GM12878 (cell line): Measurements from ENCODE around the gene SDCCAG8. TPM values are rescaled to one million over a fixed set of nuclear protein-coding genes. Genes with fewer than 3 reads are reported as not detected.

ENCODE experiments used
- ATAC-seq: fragments of 200-7000 bp; cut with Tn5 transposase; 3 replicates; pipeline ENCODE4 v1.9.1; 2020; ENCODE audit warnings: mild to moderate bottlenecking, moderate library complexity
- BruUV-seq: library from RNA; stranded (reverse); fragments of 400-500 nt; replicated peaks from 2 replicates; lab custom pipeline; 2021; lab: Mats Ljungman, UMichigan
- CTCF ChIA-PET: fragments of 300-600 bp; sonication (Branson Sonifier 250); formaldehyde crosslinking; extraction: SDS; loops from one replicate; lab custom pipeline; 2021; ENCODE audit warnings: inconsistent platforms; lab: Yijun Ruan, JAX
- POLR2A ChIA-PET: fragments of 350-600 bp; formaldehyde crosslinking; extraction: SDS; loops from one replicate; lab custom pipeline; 2021; ENCODE audit warnings: inconsistent platforms; lab: Charles Lee
- RAD21 ChIA-PET: fragments of 300-600 bp; sonication (Branson Sonifier 250); formaldehyde crosslinking; loops from one replicate; lab custom pipeline; 2023; ENCODE audit warnings: antibody characterized with exemption; ENCODE audit not compliant: unreplicated experiment; lab: Charles Lee
- SMC1A ChIA-PET: fragments of 300-600 bp; sonication (Branson Sonifier 250); formaldehyde crosslinking; loops from one replicate; lab custom pipeline; 2023; ENCODE audit not compliant: unreplicated experiment, uncharacterized antibody; lab: Charles Lee
- DNase-seq: peaks from one replicate; pipeline ENCODE4 v3.0.0-alpha.2; 2011; ENCODE audit warnings: low read depth, low spot score
- FAIRE-seq: peaks from 3 replicates; lab custom pipeline; 2011; peaks lifted over from hg19 to GRCh38; lab: Jason Lieb, UNC
- H2AFZ ChIP-seq: 2 replicates; pipeline ENCODE4 v1.6.0; 2011; ENCODE audit warnings: low read depth, low read length, control low read depth; ENCODE audit not compliant: control insufficient read depth
- H3K27ac ChIP-seq: 2 replicates; pipeline ENCODE4 v1.5.1; 2011; ENCODE audit warnings: control low read depth; ENCODE audit not compliant: control insufficient read depth, insufficient read depth
- H3K27me3 ChIP-seq, 2 experiments: replicated peaks in 1 of 2; 2 replicates each; pipeline versions ENCODE4 v1.6.0 to v1.6.1; 2011; ENCODE audit warnings: low read length in 1 of 2; ENCODE audit not compliant: control insufficient read depth in 2 of 2, insufficient read depth in 2 of 2
- H3K36me3 ChIP-seq, 2 experiments: 2 replicates each; pipeline ENCODE4 v1.5.1; 2011; ENCODE audit warnings: low read length in 1 of 2; ENCODE audit not compliant: control insufficient read depth in 2 of 2, insufficient read depth in 2 of 2
- H3K4me1 ChIP-seq: 2 replicates; pipeline ENCODE4 v1.6.1; 2011; ENCODE audit warnings: mild to moderate bottlenecking, low read length, moderate library complexity, mixed read lengths; ENCODE audit not compliant: control insufficient read depth, insufficient read depth
- H3K4me2 ChIP-seq: 2 replicates; pipeline ENCODE4 v1.6.0; 2011; ENCODE audit warnings: control low read depth; ENCODE audit not compliant: control insufficient read depth, insufficient read depth
- H3K4me3 ChIP-seq: fragments of 200-600 bp; sonication (generic); 2 replicates; pipeline ENCODE4 v1.5.1; 2016
- H3K79me2 ChIP-seq: 2 replicates; pipeline ENCODE4 v1.6.0; 2011; ENCODE audit warnings: low read length; ENCODE audit not compliant: control insufficient read depth, insufficient read depth
- H3K9ac ChIP-seq: 2 replicates; pipeline ENCODE4 v1.8.0; 2011; ENCODE audit warnings: low read length, control low read depth, mixed read lengths; ENCODE audit not compliant: control insufficient read depth, insufficient read depth
- H3K9me3 ChIP-seq: replicated peaks from 3 replicates; pipeline ENCODE4 v1.5.1; 2011; ENCODE audit warnings: mild to moderate bottlenecking, low read length; ENCODE audit not compliant: control insufficient read depth, insufficient read depth
- H4K20me1 ChIP-seq: 2 replicates; pipeline ENCODE4 v1.6.0; 2011; ENCODE audit not compliant: control insufficient read depth, insufficient read depth
- DPF2 ChIP-seq: fragments of 450-650 bp; IDR thresholded peaks from 2 replicates; pipeline ENCODE4 v1.6.1; 2017; ENCODE audit warnings: mild to moderate bottlenecking
- RAD21 ChIP-seq: IDR thresholded peaks from 2 replicates; pipeline ENCODE4 v1.6.1; 2011; ENCODE audit warnings: mild to moderate bottlenecking, low read depth, low read length, moderate library complexity; ENCODE audit not compliant: insufficient read depth
- SMAD5 ChIP-seq: IDR thresholded peaks from 2 replicates; pipeline ENCODE4 v1.6.1; 2016; ENCODE audit warnings: antibody characterized with exemption, low read depth
- SMC3 ChIP-seq: IDR thresholded peaks from 2 replicates; pipeline ENCODE4 v1.6.1; 2011; ENCODE audit warnings: low read length, improper control_type of control experiment, borderline replicate concordance
- TCF12 ChIP-seq: IDR thresholded peaks from 2 replicates; pipeline ENCODE4 v1.6.1; 2011; ENCODE audit warnings: low read depth, mild to moderate bottlenecking, low read length
- YY1 ChIP-seq: IDR thresholded peaks from 2 replicates; pipeline ENCODE4 v1.6.1; 2011; ENCODE audit warnings: low read depth, mild to moderate bottlenecking, low read length
- WGBS: methylation state at CpG from one replicate; pipeline ENCODE4 v1.1.6; 2016; ENCODE audit warnings: low lambda C conversion rate; ENCODE audit not compliant: insufficient replicate concordance, insufficient coverage; ENCODE audit errors: missing lambda C conversion rate; 5-methylcytosine and 5-hydroxymethylcytosine counted together
- in situ Hi-C: fragments of 300-500 bp; cut with MboI; formaldehyde crosslinking; loops from 9 replicates; pipeline ENCODE4 v1.14.3; 2018; ENCODE audit warnings: mixed read lengths
- intact Hi-C: fragments of 100-400 bp; cut with micrococcal nuclease; formaldehyde crosslinking; loops from one replicate; pipeline ENCODE4 v1.14.2; 2022; ENCODE audit not compliant: unreplicated experiment
- polyA plus RNA-seq, 11 experiments: library from polyadenylated mRNA; depleted of rRNA in 4 of 11; unstranded in 6 of 11; stranded (reverse) in 5 of 11; fragments of >200 nt; fragmentation: Nextera tagmentation in 4 of 11; fragmentation: Illumina TruSeq in 1 of 11; extraction: Ambion mirVana in 4 of 11; extraction: Trizol in 1 of 11; gene quantifications; 1 replicate in 1 of 11; 2 replicates in 10 of 11; pipeline versions ENCODE4 v1.2.1 to v1.2.3, GENCODE V29; 2011 to 2016; ENCODE audit warnings: inconsistent platforms in 2 of 11, missing spikeins in 2 of 11, low read depth in 1 of 11
- total RNA-seq, 4 experiments: library from RNA; depleted of rRNA in 3 of 4; stranded (reverse); fragments of >200 nt in 3 of 4; fragmentation: Illumina TruSeq in 1 of 4; extraction: Trizol in 1 of 4; gene quantifications; 2 replicates each; pipeline versions ENCODE4 v1.2.1 to v1.2.3, GENCODE V29; 2013 to 2021
- TF ChIP-seq, protein P1 (sequence below), 3 experiments: IDR thresholded peaks in 2 of 3; conservative IDR thresholded peaks in 1 of 3; 2 replicates each; pipeline ENCODE4 v1.5.1; 2011; ENCODE audit warnings: low read depth in 3 of 3, low read length in 3 of 3, mild to moderate bottlenecking in 3 of 3, control low read depth in 2 of 3, moderate library complexity in 2 of 3, inconsistent platforms in 1 of 3, mixed read lengths in 1 of 3; ENCODE audit not compliant: control insufficient read depth in 2 of 3, insufficient read depth in 1 of 3; ENCODE audit errors: extremely low read depth in 1 of 3

SDCCAG8 gene
- total and polyA plus RNA-seq, 10 of the 15 experiments (the other 5 are each of a cell fraction or from before 2014, with no cell fraction given), result 15.0 to 25.6 (median 20.6) TPM

DNA sequence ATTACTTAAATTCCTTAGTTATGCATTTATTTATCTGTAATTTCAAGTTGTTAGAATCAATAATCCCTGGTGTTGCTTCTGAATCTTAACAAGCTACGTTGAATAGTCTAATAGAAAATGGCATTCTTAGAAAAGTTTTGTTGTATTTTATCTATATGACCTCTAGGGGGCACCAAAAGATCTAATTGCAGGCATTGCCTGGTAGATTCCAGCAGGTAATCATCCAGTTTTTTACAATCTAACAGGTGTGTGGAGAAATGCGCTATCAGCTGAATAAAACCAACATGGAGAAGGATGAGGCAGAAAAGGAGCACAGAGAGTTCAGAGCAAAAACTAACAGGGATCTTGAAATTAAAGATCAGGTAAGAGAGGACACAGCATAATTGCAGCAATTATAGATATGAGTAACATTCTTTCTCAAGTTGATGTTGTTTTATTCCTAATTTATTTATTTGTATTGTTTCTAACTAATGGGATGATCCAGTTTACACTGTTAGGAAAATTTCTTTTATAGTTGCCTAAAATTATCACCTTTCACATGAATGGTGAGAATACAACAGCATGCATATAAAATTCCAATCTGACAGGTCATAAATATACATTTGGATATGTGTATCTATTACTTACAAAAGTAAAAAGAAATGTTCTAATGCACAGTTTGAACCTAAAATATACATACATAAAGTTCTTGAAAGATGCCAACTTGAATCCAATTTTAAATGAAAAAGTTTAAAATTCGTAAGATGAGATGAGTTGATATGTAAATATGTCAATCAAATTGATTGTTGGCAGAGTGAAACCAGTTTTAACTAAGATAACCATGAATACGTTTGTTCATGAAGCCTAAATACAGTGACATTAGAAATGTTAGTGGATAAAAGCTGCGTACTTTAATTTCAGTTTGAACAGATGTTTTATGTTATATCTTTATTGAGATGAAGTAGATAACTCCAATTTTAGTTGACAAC, 88.4 kb downstream of the SDCCAG8 start:
- BruUV-seq, result no TSS peak
- peak; percentile 20 for DNase-seq
- Histone ChIP-seq H3K4me1 (no peaks in the 10 kb centered on the region), H3K4me3 (no peak overlapping the region), H3K9ac (no peak overlapping the region), H3K79me2 (no peaks in the 10 kb centered on the region), H3K27me3 (no peaks in the 10 kb centered on the region), H3K9me3 (no peaks in the 10 kb centered on the region), H3K27ac (no peak overlapping the region), H2AFZ (no peak overlapping the region), H4K20me1 (no peaks in the 10 kb centered on the region), H3K4me2 (no peak overlapping the region), H3K36me3 (peaks cover 0 to 3% of the 10 kb centered on the region in 2 experiments; a peak in 3 of 4 replicates)
- FAIRE-seq, result peak; percentile 79
- POLR2A ChIA-PET, result no interaction called here
- in situ Hi-C loops, result loop anchor here (5.0 to 10.0 kb wide), 2 partner anchors 401 to 928 kb away; no protein-coding TSS in a partner anchor
- CTCF ChIA-PET, result interaction anchor here (0.7 to 3.8 kb wide), 48 partner anchors 9 to 1007 kb away, joined by 3 to 39 read pairs (median 5); partner anchors contain the start of genes SDCCAG8 and ZBTB18
- peak; percentile 63 for ATAC-seq
- TF ChIP-seq YY1 (0 out of 2 replicates have a peak, but pooled peaks have one; percentile 11), TCF12 (no peak), DPF2 (no peak), RAD21 (peak; percentile 90), SMAD5 (no peak), SMC3 (peak; percentile 82)
- TF ChIP-seq, protein P1, sequence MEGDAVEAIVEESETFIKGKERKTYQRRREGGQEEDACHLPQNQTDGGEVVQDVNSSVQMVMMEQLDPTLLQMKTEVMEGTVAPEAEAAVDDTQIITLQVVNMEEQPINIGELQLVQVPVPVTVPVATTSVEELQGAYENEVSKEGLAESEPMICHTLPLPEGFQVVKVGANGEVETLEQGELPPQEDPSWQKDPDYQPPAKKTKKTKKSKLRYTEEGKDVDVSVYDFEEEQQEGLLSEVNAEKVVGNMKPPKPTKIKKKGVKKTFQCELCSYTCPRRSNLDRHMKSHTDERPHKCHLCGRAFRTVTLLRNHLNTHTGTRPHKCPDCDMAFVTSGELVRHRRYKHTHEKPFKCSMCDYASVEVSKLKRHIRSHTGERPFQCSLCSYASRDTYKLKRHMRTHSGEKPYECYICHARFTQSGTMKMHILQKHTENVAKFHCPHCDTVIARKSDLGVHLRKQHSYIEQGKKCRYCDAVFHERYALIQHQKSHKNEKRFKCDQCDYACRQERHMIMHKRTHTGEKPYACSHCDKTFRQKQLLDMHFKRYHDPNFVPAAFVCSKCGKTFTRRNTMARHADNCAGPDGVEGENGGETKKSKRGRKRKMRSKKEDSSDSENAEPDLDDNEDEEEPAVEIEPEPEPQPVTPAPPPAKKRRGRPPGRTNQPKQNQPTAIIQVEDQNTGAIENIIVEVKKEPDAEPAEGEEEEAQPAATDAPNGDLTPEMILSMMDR (IDR thresholded peaks at IDR 0.05 in 2 of 3, conservative IDR thresholded peaks at IDR 0.05 in 1 of 3; ENCODE audit: control insufficient read depth in 2 of 3, extremely low read depth in 1 of 3, insufficient read depth in 1 of 3, low read depth in 3 of 3, low read length in 3 of 3), result peak; percentile 42 to 70 (median 57); a peak in 5 of 6 replicates
- RAD21 ChIA-PET, result interaction anchor here (0.6 to 3.1 kb wide), 23 partner anchors 8 to 1452 kb away, joined by 3 to 35 read pairs (median 4); partner anchors contain the start of gene SDCCAG8
- 47% methylated on average over 5 of the region's 5 CpGs for WGBS
- intact Hi-C loops, result loop anchor here (1.0 to 10.0 kb wide), 7 partner anchors 65 to 955 kb away; no protein-coding TSS in a partner anchor
- SMC1A ChIA-PET, result interaction anchor here (0.7 to 4.5 kb wide), 30 partner anchors 10 to 955 kb away, joined by 3 to 31 read pairs (median 4); no protein-coding TSS in a partner anchor
